GM12875 (cell line): ENCODE results near the gene APOA5.
A peak's percentile ranks its signal among the peaks of the same experiment; 100 is the strongest.

Experiments used
- H3K4me3 ChIP-seq: one replicate; pipeline ENCODE4 v1.5.1; 2011; ENCODE audit warnings: low read depth, low read length, control low read depth
- TF ChIP-seq, protein P1 (sequence below): IDR thresholded peaks from 2 replicates; pipeline ENCODE4 v1.5.1; 2011; ENCODE audit warnings: low read depth, mild to moderate bottlenecking, control low read depth, inconsistent platforms, low read length, moderate library complexity, borderline replicate concordance; ENCODE audit not compliant: insufficient read depth

Gene APOA5

GRCh38 chr11:116790167-116791001, 1.3 kb downstream of the APOA5 start:
- TF ChIP-seq, protein P1, sequence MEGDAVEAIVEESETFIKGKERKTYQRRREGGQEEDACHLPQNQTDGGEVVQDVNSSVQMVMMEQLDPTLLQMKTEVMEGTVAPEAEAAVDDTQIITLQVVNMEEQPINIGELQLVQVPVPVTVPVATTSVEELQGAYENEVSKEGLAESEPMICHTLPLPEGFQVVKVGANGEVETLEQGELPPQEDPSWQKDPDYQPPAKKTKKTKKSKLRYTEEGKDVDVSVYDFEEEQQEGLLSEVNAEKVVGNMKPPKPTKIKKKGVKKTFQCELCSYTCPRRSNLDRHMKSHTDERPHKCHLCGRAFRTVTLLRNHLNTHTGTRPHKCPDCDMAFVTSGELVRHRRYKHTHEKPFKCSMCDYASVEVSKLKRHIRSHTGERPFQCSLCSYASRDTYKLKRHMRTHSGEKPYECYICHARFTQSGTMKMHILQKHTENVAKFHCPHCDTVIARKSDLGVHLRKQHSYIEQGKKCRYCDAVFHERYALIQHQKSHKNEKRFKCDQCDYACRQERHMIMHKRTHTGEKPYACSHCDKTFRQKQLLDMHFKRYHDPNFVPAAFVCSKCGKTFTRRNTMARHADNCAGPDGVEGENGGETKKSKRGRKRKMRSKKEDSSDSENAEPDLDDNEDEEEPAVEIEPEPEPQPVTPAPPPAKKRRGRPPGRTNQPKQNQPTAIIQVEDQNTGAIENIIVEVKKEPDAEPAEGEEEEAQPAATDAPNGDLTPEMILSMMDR = no peak
- H3K4me3 ChIP-seq = no peak overlapping the region

GRCh38 chr11:116788975-116789374, 2.7 kb downstream of the APOA5 start:
- no peak overlapping the region for H3K4me3 ChIP-seq
- TF ChIP-seq, protein P1 = no peak

DNA sequence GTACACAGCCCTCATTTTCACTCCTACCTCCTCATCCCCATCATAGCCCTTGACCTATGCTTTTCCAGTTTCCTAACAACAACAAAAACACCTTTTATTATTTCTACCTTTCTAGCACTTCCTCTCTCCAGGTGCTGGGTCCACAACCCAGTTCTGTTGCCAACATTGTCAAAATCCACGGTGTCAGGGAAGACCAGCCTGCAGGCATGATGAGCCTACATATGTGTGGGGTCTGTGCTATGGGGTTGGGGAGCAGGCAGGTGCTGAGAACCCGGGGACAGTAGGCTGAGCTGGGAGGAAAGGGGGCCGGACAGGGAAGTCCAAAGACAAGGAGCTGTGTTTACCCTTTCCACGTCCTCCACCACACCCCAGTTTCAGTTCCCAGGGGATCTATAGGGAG, 3.1 kb downstream of the APOA5 start:
- H3K4me3 ChIP-seq = peak overlapping the region; percentile 85
- TF ChIP-seq, protein P1 = no peak

- TF ChIP-seq, protein P1 = no peak
- H3K4me3 ChIP-seq = peak within 1 kb of the TSS; percentile 85
Observed at GRCh38 chr11:116787786-116788486, 3.7 kb downstream of the APOA5 start, which contains the start of gene ZPR1. ZPR1 (minus strand) TSS chr11:116788023; CDS start chr11:116787990, 33 bp downstream.

GRCh38 chr11:116787436-116787785, 4.3 kb downstream of the APOA5 start:
- H3K4me3 ChIP-seq = peak overlapping the region; percentile 85
- TF ChIP-seq, protein P1 = no peak

DNA sequence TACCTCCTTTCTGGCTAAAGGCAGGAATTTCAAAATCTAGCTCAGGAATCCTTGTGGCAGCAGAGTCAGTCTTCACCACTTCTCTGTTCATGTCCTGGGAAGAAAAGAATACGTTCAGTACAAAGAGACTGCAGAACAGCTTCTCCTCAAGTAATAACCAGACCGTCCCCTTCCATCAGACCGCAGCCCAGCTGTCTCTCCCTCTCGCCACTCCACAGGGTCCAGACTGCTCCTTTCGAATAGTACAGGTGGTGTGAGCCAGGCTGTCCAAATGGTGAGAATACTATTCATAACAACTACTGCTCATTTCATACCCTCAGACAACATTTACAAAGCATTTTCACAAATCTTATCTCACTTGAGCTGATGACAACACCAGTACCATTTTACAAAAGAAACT, 4.7 kb downstream of the APOA5 start:
- TF ChIP-seq, protein P1 = no peak
- H3K4me3 ChIP-seq = peak overlapping the region; percentile 85
